PFSK-1 (cell line): Measurements from ENCODE around the gene METTL16.

ENCODE experiments used
- FOXP2 ChIP-seq: optimal IDR thresholded peaks from 2 replicates; pipeline ENCODE3; 2011; ENCODE audit warnings: borderline replicate concordance, control low read depth, inconsistent platforms; ENCODE audit not compliant: insufficient read depth; ENCODE audit errors: extremely low read length, extremely low read depth
- POLR2AphosphoS5 ChIP-seq: IDR thresholded peaks from 2 replicates; pipeline ENCODE4 v1.6.1; 2012; ENCODE audit warnings: low read depth, mild to moderate bottlenecking, control low read depth, low read length, moderate library complexity
- TAF1 ChIP-seq: IDR thresholded peaks from 2 replicates; pipeline ENCODE4 v1.6.1; 2012; ENCODE audit warnings: low read length, control low read depth, borderline replicate concordance; ENCODE audit not compliant: insufficient read depth
- TF ChIP-seq, protein P1 (sequence below), 2 experiments: IDR thresholded peaks; 2 replicates each; pipeline versions ENCODE4 v1.6.1 to v1.8.0; 2011 to 2012; ENCODE audit warnings: low read depth in 2 of 2, low read length in 2 of 2, control low read depth in 1 of 2, inconsistent platforms in 1 of 2, mild to moderate bottlenecking in 1 of 2, moderate library complexity in 1 of 2; ENCODE audit not compliant: insufficient read depth in 1 of 2

DNA sequence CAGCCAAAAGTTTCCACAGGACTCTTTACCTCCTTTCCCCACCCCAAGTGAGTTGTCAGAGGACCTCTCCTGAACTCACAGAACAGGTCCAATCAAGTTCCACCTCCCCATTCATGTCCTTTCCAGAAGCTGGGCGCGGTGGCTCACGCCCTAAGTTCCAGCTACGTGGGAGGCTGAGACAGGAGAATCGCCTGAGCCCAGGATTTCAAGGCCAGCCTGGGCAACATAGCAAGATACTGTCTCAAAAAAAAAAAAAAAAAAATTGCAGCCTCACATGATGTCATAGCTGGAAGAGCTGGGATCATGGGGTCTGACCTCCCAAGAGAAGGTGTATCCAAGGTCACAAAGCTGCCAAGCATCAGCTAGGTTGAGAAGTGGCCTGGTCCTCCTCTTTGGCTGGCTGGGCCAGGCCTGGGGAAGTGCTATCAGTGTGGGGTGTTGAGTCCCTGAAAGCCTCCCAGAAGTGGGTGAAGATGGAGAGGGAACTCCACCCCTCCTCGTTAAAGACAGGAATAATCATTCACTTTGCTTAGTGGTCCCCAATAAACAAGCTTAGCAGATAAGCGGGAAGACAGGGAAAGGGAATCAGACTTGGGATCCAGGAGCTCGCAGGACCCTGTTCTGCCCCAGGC, 105.3 kb downstream of the METTL16 start:
- TF ChIP-seq, protein P1, sequence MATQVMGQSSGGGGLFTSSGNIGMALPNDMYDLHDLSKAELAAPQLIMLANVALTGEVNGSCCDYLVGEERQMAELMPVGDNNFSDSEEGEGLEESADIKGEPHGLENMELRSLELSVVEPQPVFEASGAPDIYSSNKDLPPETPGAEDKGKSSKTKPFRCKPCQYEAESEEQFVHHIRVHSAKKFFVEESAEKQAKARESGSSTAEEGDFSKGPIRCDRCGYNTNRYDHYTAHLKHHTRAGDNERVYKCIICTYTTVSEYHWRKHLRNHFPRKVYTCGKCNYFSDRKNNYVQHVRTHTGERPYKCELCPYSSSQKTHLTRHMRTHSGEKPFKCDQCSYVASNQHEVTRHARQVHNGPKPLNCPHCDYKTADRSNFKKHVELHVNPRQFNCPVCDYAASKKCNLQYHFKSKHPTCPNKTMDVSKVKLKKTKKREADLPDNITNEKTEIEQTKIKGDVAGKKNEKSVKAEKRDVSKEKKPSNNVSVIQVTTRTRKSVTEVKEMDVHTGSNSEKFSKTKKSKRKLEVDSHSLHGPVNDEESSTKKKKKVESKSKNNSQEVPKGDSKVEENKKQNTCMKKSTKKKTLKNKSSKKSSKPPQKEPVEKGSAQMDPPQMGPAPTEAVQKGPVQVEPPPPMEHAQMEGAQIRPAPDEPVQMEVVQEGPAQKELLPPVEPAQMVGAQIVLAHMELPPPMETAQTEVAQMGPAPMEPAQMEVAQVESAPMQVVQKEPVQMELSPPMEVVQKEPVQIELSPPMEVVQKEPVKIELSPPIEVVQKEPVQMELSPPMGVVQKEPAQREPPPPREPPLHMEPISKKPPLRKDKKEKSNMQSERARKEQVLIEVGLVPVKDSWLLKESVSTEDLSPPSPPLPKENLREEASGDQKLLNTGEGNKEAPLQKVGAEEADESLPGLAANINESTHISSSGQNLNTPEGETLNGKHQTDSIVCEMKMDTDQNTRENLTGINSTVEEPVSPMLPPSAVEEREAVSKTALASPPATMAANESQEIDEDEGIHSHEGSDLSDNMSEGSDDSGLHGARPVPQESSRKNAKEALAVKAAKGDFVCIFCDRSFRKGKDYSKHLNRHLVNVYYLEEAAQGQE (IDR thresholded peaks at IDR 0.05; ENCODE audit: insufficient read depth in 1 of 2, low read depth in 2 of 2, low read length in 2 of 2), result no peak
- TF ChIP-seq FOXP2, result no peak
- TF ChIP-seq POLR2AphosphoS5, result no peak
- no peak for TF ChIP-seq TAF1
